NOMO-1 treated with DMSO at 0.1 percent for 48 hours (cell line): ENCODE data around the gene RABGAP1L.
"Not testable (repeated sequence)": the region's sequence is repeated elsewhere in the genome, so short reads cannot be mapped to it uniquely, and the experiment has no call there.

ENCODE experiments used
- DNase-seq: peaks from one replicate; lab custom pipeline; 2025; ENCODE audit not compliant: unreplicated experiment; lab: John Stamatoyannopoulos, UW

Gene RABGAP1L

DNA sequence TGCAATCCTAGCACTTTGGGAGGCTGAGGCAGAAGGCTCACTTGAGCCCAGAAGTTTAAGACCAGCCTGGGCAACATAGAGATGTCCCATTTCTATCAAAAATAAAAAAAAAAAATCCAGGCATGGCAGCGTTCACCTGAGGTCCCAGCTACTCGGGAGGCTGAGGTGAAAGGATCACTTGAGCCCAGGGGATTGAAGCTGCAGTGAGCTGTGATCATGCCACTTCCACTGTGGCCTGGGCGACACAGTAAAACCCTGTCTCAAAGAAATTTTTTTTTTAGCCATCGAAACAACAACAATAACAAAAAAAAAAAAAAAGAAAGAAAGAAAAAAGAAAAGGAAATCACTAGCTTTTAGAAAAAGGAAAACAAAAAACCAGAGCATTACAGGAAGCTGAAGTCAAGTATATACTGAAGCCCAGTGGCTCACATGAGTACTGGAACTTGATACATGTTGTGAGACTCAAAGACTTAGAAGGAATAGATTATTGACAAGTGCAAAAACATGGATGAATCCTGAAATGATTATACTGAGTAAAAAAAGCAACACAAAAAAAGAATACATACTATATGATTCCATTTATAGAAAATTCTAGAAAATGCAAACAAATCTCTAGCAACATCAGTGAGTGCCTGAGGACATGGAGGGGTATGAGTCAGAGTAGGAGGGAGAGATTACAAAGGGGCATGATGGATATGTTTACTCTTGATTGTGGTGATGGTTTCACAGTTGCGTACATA lies 6.1 kb upstream of the RABGAP1L start:
- DNase-seq, result no peak

DNA sequence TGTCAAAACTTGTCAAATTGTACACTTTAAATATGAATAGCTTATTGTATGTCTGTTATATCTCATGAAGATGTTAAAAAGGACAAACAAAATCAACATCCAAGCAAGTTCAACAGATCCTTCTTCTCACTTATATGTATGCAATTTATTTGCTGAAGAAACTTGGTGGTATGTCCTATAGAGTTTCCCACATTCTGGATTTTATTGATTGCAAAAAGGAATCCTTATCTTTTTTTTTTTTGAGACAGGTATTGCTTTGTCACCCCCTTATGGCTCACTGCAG lies 5.6 kb upstream of the RABGAP1L start:
- no peak for DNase-seq

DNA sequence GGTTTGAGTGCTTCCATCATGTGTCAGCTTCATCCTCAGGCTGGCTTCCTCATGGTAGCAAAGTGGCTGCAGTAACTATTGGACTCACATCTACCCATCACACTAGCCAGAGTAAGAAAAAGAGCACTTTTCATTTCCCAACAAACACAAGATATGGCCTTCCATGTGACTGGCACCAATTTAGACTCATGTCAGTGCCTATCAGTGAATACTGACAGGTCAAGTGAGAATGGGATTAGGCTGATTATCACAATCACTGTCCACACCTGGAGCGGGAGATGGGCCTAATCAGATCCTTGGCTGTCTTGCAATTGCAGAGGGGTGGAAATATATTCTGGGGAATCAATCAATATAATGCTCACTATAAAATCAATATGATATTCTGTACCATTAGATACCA lies 2.9 kb upstream of the RABGAP1L start:
- no peak for DNase-seq

DNA sequence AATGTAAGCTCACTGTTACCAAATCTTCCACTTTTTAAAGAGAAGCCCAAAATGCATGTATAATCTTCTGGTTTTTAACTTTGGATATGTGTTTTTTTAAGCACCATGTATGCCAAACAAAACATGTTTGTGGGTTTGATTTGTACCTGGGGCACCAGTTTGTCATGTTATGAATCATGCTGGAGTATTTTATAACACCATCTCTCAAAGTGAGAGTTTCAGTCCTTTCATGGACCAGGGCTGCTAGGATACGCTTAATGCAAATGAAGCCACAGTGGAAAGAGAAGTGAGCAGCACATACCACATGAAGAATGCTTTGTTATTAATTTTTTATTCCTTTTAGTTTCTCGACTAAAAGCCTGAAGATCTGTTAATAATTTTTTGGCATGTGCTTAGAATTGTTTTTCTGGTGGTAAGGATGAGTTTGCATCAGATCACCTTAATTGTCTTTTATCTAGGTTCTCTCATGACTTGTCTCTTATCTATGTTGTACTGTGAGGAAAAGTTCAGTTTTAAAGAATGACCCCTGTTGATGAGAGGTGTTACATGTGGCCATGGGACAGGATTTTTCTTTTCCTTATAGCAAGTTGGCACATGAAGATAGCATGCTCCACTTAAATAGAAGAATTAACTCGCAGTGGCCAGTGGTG lies 2.0 kb upstream of the RABGAP1L start:
- no peak for DNase-seq

DNA sequence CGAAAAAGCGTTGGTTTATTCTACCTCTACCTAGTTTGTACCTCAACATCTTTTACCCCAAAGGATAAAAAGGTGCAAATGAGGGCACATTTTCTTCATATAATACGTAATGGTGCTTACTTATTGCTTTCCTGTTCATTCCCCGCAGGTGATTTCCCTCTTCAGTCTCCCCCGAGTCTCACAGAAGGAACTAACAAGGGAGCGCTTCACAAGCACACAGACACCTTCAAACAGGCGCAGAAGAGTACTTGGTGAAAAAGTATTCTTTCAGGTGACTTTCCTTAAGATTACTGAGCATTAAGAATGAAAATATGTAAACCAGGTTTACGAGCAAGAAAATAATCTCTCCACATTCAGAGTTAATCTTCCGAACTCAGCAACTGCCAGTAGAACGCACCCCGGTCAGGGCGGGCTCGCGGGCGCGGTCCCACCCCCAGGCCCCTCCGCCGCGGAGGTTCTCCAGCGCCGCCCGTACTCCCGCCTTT lies 511 bp upstream of the RABGAP1L start:
- DNase-seq, result no peak

DNA sequence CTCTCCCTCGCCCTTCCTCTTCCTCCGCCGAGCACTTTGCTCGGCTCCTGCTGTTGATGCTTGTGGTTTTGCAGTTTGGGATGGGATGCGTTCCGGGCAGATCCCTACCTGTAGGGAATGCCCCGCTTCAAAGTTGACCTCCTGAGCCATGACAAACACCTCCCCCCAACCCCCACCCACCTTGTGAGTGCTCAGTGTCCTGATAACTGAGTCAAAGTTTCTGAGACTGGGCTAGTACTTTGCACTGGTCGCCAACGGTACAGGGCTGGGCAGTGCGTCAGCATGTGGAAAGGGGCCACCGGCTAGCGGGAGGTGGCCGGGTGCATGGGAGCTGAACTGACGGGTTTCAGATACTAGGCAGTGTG lies 771 bp downstream of the RABGAP1L start:
- no peak for DNase-seq

DNA sequence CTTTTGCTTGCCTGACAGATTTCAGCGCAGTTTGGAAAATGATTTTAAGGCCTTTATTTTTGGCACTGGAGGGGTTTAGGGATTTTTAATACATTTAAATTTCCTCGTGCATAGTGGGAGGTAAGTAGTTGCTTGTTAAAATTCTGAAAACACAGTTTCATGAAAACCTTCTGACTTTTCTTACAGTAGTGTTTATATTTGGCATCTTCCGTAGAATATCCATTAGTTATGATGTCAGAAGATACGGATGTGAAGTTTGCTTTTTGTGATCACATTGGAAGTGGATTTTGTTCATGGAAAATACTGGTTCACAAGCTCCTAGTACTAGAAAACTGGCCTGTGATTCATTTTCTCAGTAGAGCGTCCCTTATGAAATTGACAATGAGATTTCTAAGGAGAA lies 1.3 kb downstream of the RABGAP1L start:
- DNase-seq, result no peak

DNA sequence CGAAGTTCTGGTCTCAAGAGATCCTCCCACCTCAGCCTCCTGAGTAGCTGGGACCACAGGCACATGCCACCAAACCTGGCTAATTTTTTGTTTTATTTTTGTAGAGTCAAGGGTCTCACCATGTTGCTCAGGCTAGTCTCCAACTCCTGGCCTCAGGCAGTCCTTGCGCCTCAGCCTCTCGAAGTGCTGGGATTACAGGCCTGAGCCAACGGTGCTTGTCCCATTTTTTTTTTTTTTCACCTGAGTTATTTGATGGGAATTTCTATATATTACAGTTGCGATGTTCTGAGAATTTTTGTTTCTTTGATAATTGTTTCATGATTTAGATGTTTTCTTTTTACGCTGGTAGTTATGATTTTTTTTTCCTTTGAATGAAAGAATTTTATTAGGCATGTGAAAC lies 2.5 kb downstream of the RABGAP1L start:
- no peak for DNase-seq

DNA sequence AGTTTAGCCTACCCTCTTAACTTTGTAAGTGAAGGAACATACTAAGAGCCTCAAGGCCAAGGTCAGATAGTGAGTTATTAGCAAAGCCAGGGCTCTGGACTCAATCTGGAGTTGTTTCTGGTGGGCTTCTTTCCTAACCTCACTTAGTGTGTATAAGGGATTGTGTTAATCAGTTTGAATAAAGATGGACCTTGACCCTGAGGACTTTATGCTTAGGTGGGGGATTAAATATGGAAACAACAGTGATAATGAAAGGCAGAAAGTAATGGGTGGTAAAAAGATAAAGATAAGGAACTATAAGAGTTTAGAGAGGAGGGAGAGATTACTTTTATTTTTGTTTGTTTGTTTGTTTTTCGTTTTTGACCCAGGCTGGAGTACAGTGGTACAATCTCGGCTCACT lies 5.5 kb downstream of the RABGAP1L start:
- DNase-seq, result no peak

DNA sequence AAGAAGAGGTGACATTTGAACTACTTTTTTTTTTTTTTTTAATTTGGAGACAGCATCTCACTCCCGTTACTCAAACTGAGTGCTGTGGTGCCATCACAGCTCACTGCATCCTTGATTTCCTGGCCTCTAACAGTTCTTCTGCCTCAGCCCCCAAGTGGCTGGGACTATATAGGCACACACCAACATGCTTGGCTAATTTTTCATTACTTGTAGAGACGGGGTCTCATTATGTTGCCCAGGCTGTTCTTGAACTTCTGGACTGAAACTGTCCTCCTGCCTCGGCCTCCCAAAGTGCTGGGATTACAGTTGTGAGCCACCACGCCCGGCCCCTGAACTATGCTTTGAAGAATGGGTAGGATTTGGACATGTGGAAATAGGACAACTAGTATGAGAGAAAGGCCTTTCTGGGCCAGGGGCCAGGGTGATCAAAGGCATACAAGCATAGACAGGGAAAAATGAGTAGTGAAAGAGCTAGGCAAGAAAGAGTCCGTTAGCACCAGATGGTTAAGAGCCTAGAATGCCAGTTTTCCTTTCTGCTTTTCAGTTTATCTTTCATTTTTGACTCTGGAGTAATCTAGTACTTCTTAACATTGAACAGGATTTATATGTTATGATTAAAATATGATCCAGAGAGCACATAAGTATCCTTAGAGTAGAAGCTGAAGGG lies 6.3 kb downstream of the RABGAP1L start:
- no peak for DNase-seq

DNA sequence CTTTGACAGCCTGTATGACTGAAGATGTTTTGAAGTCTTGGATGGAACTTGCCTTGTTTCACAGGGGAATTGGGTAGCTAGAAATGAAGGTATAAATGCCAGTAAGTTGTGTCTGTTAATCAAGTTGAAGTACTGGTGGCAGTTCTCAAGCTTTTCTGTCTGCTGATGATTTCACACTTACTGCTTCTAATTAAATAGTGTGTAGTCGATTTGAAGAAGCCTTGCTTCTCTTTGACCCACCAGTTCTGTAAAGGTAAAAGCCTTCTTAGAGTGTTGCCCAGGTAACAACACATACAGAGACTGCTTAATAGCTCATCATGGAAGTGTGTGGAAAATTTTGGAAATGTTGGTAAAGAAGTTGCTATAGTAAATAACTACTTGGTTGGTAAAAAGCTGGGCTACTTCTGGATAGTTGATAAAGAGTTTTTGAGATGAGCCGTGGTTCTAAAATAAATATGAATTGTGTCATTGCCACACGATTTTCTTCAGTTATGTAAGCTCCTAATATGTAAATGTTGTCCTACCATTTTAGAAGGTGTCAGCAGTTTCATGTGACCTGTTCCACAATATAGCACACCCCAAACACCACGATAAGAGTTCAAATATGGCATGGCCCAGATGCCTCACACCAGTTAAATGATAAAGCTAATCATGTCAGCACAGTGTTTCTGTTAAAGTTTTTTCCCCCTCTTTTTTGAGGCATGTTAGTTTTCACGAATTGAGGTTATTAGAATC lies 7.4 kb downstream of the RABGAP1L start:
- no peak for DNase-seq

DNA sequence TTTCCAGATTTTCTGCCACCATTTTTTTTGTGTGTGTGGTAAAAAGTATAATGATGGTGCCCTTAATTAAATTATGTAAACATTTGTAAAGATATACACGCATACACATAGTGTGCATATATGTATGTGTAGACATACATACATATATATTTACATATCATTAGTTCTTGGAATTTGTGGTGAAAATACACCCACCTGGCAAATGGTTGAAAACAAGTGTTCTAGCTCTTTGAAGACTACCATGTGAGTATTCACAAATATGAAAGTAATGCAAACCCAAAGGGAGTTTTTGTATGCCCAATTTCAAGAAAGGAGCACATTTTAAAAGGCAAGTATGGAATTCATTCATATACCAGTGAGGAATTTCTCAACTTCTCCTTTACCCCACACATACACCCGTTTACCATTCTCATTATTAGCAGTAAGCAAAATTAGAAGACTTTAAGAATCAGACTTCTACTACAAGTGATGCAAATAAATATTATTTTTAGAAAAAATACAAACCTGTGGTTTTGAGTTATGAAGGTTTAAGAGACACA lies 8.0 kb downstream of the RABGAP1L start:
- DNase-seq, result no peak

DNA sequence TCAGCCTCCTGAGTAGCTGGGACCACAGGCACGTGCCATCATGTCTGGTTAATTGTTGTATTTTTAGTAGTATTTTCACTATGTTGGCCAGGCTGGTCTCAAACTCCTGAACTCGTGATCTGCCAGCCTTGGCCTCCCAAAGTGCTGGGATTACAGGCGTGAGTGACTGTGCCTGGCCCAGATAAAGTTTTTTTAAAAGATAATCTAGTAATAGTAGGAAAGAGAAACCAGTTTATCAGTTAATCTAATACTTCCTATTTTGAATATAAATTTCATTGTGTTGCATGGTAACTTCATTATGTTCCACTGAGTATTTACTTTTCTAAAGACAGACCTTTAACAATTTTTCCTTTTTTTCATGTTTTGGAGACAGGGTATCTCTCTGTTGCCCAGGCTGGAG lies 10.0 kb downstream of the RABGAP1L start:
- no peak for DNase-seq

DNA sequence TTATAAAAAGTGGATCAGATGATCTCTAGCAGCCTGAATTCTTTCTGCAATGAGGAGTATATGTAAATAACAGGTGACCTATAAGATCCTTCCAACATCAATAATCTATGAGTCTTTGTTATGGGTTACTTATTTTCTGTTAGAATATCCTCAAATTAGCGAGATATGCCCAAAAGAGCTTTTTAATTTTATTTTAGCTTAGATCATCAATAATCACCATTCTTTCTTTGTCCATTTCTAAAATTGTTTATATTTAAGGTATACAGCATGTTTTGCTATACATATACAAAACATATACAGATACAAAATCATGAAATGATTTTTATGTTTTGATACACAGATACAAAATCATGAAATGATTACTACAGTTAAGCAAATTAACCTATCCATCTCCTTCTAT lies 11.8 kb downstream of the RABGAP1L start:
- no peak for DNase-seq

DNA sequence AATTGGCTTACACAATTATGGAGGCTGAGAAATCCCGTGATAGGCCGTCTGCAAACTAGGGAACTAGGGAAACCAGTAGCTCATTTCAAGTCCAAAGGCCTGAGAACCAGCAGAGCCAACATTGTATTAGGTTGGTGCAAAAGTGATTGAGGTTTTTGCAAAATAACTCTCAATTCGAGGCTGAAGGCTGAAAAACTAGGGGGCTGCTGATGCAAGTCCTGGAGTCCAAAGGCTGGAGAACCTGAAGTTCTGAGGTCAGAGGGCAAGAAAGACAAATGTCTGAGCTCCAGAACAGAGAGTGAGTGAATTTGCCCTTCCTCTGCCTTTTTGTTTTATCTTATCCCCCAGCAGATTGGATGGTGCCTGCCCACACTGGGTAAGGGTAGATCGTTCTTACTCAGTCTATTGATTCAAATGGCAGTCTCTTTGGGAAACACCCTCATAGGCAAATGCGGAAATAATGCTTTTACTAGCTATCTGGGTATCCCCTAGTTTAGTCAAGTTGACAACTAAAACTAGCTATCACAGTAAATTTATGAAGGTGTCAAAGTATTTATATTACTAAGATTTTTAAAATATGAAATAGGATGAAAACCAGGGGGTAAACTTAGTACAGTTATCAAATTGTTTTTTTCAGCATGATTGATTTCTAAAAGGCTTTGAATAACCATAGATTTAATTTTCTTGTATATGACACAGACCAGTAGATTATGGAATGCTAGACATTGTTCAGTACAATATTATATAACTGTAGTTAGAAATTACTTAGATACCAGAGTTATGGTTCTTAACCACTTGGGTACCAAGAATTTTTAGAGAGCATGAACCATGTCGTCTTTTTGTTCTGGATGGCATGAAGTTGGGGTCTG lies 15.4 kb downstream of the RABGAP1L start:
- no peak for DNase-seq

DNA sequence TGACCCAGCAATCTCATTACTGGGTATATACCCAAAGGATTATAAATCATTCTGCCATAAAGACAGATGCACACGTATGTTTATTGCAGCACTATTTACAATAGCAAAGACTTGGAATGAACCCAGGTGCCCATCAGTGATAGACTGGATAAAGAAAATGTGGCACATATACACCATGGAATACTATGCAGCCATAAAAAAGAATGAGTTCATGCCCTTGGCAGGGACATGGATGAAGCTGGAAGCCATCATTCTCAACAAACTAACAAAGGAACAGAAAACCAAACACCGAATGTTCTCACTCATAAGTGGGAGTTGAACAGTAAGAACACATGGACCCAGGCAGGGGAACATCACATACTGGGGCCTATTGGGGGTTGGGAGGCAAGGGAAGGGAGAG lies 19.1 kb downstream of the RABGAP1L start:
- not testable (repeated sequence) for DNase-seq

DNA sequence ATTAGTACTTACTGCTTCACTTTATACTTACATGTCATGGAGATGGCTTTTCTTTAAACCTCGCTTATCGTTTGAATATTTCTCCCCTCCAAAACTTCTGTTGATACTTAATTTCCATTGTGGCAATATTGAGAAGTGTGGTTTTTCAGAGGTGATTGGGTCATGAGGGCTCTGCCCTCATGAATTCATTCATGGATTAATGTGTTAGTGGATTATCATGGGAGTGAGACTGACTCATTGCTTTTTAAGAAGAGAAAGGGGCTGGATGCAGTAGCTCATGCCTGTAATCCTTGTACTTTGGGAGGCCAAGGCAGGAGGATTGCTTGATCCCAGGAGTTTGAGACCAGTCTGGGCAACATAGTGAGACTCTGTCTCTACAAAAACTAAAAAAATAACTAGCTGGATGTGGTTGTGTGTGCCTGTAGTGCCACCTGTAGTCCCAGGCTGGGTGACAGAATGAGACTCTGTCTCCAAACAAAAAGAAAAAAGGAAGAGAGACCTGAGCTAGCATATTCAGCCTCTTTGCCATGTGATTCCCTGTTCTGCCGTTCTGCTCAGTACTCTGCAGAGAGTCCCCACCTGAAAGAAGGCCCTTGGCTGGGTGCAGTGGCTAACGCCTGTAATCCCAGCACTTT lies 30.2 kb downstream of the RABGAP1L start:
- DNase-seq, result no peak

DNA sequence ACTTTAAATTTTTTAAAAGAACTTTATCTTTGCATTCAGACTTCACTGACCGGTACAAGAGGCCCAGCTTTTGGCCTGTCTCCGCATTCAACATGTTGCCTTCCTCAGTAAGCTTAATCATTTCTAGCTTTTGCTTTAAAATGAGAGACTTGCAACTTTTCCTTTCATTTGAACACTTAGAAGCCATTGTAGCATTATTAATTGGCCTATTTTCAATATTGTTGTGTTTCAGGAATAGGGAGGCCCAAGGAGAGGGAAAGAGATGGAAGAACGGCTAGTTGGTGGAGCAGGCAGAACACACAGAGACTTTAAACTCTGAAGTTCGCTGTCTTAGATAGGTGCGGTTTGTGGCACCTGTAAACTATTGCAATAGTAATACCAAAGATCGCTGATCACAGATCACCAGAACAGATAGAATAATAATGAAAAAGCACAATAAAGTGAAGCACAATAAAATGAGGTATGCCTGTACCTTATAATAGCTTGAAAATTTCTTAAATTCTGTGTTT lies 31.4 kb downstream of the RABGAP1L start:
- DNase-seq, result no peak

DNA sequence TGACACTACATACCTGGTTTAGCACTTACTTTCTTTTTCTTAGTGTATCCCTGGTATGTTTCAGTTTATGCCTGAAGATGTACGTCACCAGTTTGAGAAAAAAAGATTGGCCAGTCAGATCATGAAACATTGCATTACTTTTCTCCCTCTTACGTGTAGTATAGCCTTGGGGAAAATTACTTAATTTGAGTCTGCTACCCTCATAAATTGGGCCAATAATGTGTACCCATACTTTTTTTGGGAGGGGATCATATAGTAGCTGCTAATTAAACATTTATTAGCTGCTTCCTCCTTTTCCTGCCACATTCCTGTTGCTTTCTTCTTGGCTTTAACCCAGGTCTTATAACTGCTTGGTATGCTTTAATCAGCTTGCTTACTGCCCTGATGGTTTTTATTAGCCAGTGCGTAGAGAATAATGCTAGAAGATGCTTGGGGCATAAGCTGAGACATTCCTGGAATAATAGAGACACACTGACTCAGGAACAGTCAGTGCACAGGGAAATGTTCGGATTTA lies 32.1 kb downstream of the RABGAP1L start:
- no peak for DNase-seq

DNA sequence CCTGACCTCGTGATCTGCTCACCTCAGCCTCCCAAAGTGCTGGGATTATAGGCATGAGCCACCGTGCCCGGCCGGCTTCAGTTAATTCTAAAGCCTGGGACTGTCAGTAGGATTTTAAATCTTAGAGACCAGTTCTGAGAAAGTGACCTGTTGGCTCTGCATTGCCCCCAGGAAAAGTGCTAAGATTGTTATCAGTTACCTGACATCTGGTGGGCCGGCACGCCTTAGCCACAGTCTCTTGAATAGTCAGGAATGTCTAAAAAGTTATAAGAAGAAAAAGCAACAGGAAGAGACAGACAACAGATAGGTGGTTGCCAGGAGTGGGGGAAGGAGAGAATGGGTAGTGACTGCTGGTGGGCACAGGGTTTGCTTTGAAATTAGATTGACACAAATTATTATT lies 35.1 kb downstream of the RABGAP1L start:
- no peak for DNase-seq
